GM12878 (cell line): ENCODE results near the gene METTL14. TPM values are rescaled to one million over a fixed set of nuclear protein-coding genes. Genes with fewer than 3 reads are reported as not detected.

Experiments
- ATAC-seq: fragments of 200-7000 bp; cut with Tn5 transposase; 3 replicates; pipeline ENCODE4 v1.9.1; 2020; ENCODE audit warnings: mild to moderate bottlenecking, moderate library complexity
- BruUV-seq: library from RNA; stranded (reverse); fragments of 400-500 nt; replicated peaks from 2 replicates; lab custom pipeline; 2021; lab: Mats Ljungman, UMichigan
- CTCF ChIA-PET: fragments of 300-600 bp; sonication (Branson Sonifier 250); formaldehyde crosslinking; extraction: SDS; loops from one replicate; lab custom pipeline; 2021; ENCODE audit warnings: inconsistent platforms; lab: Yijun Ruan, JAX
- POLR2A ChIA-PET: fragments of 350-600 bp; formaldehyde crosslinking; extraction: SDS; loops from one replicate; lab custom pipeline; 2021; ENCODE audit warnings: inconsistent platforms; lab: Charles Lee
- RAD21 ChIA-PET: fragments of 300-600 bp; sonication (Branson Sonifier 250); formaldehyde crosslinking; loops from one replicate; lab custom pipeline; 2023; ENCODE audit warnings: antibody characterized with exemption; ENCODE audit not compliant: unreplicated experiment; lab: Charles Lee
- SMC1A ChIA-PET: fragments of 300-600 bp; sonication (Branson Sonifier 250); formaldehyde crosslinking; loops from one replicate; lab custom pipeline; 2023; ENCODE audit not compliant: unreplicated experiment, uncharacterized antibody; lab: Charles Lee
- DNase-seq: peaks from one replicate; pipeline ENCODE4 v3.0.0-alpha.2; 2011; ENCODE audit warnings: low read depth, low spot score
- FAIRE-seq: peaks from 3 replicates; lab custom pipeline; 2011; peaks lifted over from hg19 to GRCh38; lab: Jason Lieb, UNC
- H2AFZ ChIP-seq: 2 replicates; pipeline ENCODE4 v1.6.0; 2011; ENCODE audit warnings: low read depth, low read length, control low read depth; ENCODE audit not compliant: control insufficient read depth
- H3K27ac ChIP-seq: 2 replicates; pipeline ENCODE4 v1.5.1; 2011; ENCODE audit warnings: control low read depth; ENCODE audit not compliant: control insufficient read depth, insufficient read depth
- H3K27me3 ChIP-seq, 2 experiments: replicated peaks in 1 of 2; 2 replicates each; pipeline versions ENCODE4 v1.6.0 to v1.6.1; 2011; ENCODE audit warnings: low read length in 1 of 2; ENCODE audit not compliant: control insufficient read depth in 2 of 2, insufficient read depth in 2 of 2
- H3K36me3 ChIP-seq, 2 experiments: 2 replicates each; pipeline ENCODE4 v1.5.1; 2011; ENCODE audit warnings: low read length in 1 of 2; ENCODE audit not compliant: control insufficient read depth in 2 of 2, insufficient read depth in 2 of 2
- H3K4me1 ChIP-seq: 2 replicates; pipeline ENCODE4 v1.6.1; 2011; ENCODE audit warnings: mild to moderate bottlenecking, low read length, moderate library complexity, mixed read lengths; ENCODE audit not compliant: control insufficient read depth, insufficient read depth
- H3K4me2 ChIP-seq: 2 replicates; pipeline ENCODE4 v1.6.0; 2011; ENCODE audit warnings: control low read depth; ENCODE audit not compliant: control insufficient read depth, insufficient read depth
- H3K4me3 ChIP-seq: fragments of 200-600 bp; sonication (generic); 2 replicates; pipeline ENCODE4 v1.5.1; 2016
- H3K79me2 ChIP-seq: 2 replicates; pipeline ENCODE4 v1.6.0; 2011; ENCODE audit warnings: low read length; ENCODE audit not compliant: control insufficient read depth, insufficient read depth
- H3K9ac ChIP-seq: 2 replicates; pipeline ENCODE4 v1.8.0; 2011; ENCODE audit warnings: low read length, control low read depth, mixed read lengths; ENCODE audit not compliant: control insufficient read depth, insufficient read depth
- H3K9me3 ChIP-seq: replicated peaks from 3 replicates; pipeline ENCODE4 v1.5.1; 2011; ENCODE audit warnings: mild to moderate bottlenecking, low read length; ENCODE audit not compliant: control insufficient read depth, insufficient read depth
- H4K20me1 ChIP-seq: 2 replicates; pipeline ENCODE4 v1.6.0; 2011; ENCODE audit not compliant: control insufficient read depth, insufficient read depth
- HDAC2 ChIP-seq: fragments of 200-600 bp; sonication (generic); IDR thresholded peaks from 2 replicates; pipeline ENCODE4 v1.6.1; 2017
- LARP7 ChIP-seq: fragments of 450-650 bp; IDR thresholded peaks from 2 replicates; pipeline ENCODE4 v1.6.1; 2017; ENCODE audit warnings: mild to moderate bottlenecking
- MTA3 ChIP-seq: IDR thresholded peaks from 2 replicates; pipeline ENCODE4 v1.6.1; 2012; ENCODE audit warnings: low read length, inconsistent platforms, borderline replicate concordance
- MYC ChIP-seq: IDR thresholded peaks from 2 replicates; pipeline ENCODE4 v1.6.1; 2011; ENCODE audit warnings: mild to moderate bottlenecking, low read length, moderate library complexity, inconsistent platforms; ENCODE audit not compliant: insufficient read depth, insufficient replicate concordance, insufficient read length, severe bottlenecking
- RB1 ChIP-seq: fragments of 450-650 bp; formaldehyde crosslinking; IDR thresholded peaks from 2 replicates; pipeline ENCODE4 v1.6.1; 2017; ENCODE audit warnings: mild to moderate bottlenecking, borderline replicate concordance
- SP1 ChIP-seq: IDR thresholded peaks from one replicate; pipeline ENCODE4 v1.6.1; 2011; ENCODE audit warnings: low read depth, low read length
- SREBF2 ChIP-seq: IDR thresholded peaks from 2 replicates; pipeline ENCODE4 v1.6.1; 2012; ENCODE audit warnings: mild to moderate bottlenecking, low read length
- ZNF384 ChIP-seq: IDR thresholded peaks from 2 replicates; pipeline ENCODE4 v1.6.1; 2012; ENCODE audit warnings: low read depth, mild to moderate bottlenecking, low read length, improper control_type of control experiment, borderline replicate concordance
- WGBS: methylation state at CpG from one replicate; pipeline ENCODE4 v1.1.6; 2016; ENCODE audit warnings: low lambda C conversion rate; ENCODE audit not compliant: insufficient replicate concordance, insufficient coverage; ENCODE audit errors: missing lambda C conversion rate; 5-methylcytosine and 5-hydroxymethylcytosine counted together
- in situ Hi-C: fragments of 300-500 bp; cut with MboI; formaldehyde crosslinking; loops from 9 replicates; pipeline ENCODE4 v1.14.3; 2018; ENCODE audit warnings: mixed read lengths
- intact Hi-C: fragments of 100-400 bp; cut with micrococcal nuclease; formaldehyde crosslinking; loops from one replicate; pipeline ENCODE4 v1.14.2; 2022; ENCODE audit not compliant: unreplicated experiment
- polyA plus RNA-seq, 11 experiments: library from polyadenylated mRNA; depleted of rRNA in 4 of 11; unstranded in 6 of 11; stranded (reverse) in 5 of 11; fragments of >200 nt; fragmentation: Nextera tagmentation in 4 of 11; fragmentation: Illumina TruSeq in 1 of 11; extraction: Ambion mirVana in 4 of 11; extraction: Trizol in 1 of 11; gene quantifications; 1 replicate in 1 of 11; 2 replicates in 10 of 11; pipeline versions ENCODE4 v1.2.1 to v1.2.3, GENCODE V29; 2011 to 2016; ENCODE audit warnings: inconsistent platforms in 2 of 11, missing spikeins in 2 of 11, low read depth in 1 of 11
- total RNA-seq, 4 experiments: library from RNA; depleted of rRNA in 3 of 4; stranded (reverse); fragments of >200 nt in 3 of 4; fragmentation: Illumina TruSeq in 1 of 4; extraction: Trizol in 1 of 4; gene quantifications; 2 replicates each; pipeline versions ENCODE4 v1.2.1 to v1.2.3, GENCODE V29; 2013 to 2021
- TF ChIP-seq, protein P1 (sequence below): IDR thresholded peaks from 2 replicates; pipeline ENCODE4 v1.6.1; 2012; ENCODE audit warnings: mild to moderate bottlenecking, low read depth, low read length
- TF ChIP-seq, protein P2 (sequence below): fragments of 450-650 bp; IDR thresholded peaks from 2 replicates; pipeline ENCODE4 v1.6.1; 2016; ENCODE audit warnings: mild to moderate bottlenecking
- TF ChIP-seq, protein P3 (sequence below): fragments of 450-650 bp; IDR thresholded peaks from 2 replicates; pipeline ENCODE4 v1.6.1; 2014; ENCODE audit warnings: mild to moderate bottlenecking
- TF ChIP-seq, protein P4 (sequence below): fragments of 450-650 bp; IDR thresholded peaks from 2 replicates; pipeline ENCODE4 v1.6.1; 2017; ENCODE audit warnings: mild to moderate bottlenecking, moderate library complexity

The METTL14 gene
- total and polyA plus RNA-seq, 10 of the 15 experiments (the other 5 are each of a cell fraction or from before 2014, with no cell fraction given) = 11.2 to 44.9 (median 27.6) TPM

DNA sequence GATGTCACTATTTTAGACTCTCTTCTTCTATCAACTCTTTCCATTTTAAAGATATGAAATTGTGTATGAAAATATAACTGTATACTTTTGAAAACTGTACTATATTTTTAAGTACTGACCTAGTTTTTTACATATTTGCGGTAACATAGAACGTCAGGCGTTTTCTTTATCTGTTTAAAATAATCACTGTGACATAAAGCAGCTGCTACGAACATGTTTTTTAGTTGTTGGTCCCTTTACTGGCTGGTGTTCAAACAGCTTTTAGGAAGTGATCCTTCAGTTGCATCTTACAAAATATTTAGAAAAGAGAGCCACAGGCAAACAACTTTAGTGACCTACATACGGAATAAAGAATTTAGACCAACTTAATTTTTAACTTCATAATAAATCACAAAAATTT is 73.1 kb downstream of the METTL14 start:
- in situ Hi-C loops = no loop called here
- Histone ChIP-seq H3K27me3 (no peaks in the 10 kb centered on the region), H3K9me3 (no peaks in the 10 kb centered on the region), H3K79me2 (peaks cover 2% of the 10 kb centered on the region; the same call in 1 of the 2 replicates), H3K9ac (no peak overlapping the region), H3K4me3 (no peak overlapping the region), H3K27ac (no peak overlapping the region), H4K20me1 (no peaks in the 10 kb centered on the region), H2AFZ (no peak overlapping the region), H3K36me3 (peaks cover 0 to 20% of the 10 kb centered on the region in 2 experiments; a peak in 2 of 4 replicates), H3K4me2 (no peak overlapping the region), H3K4me1 (peaks cover 13% of the 10 kb centered on the region)
- WGBS = 98% methylated on average over 5 of the region's 5 CpGs
- ChIA-PET SMC1A (no interaction called here), POLR2A (no interaction called here), RAD21 (no interaction called here), CTCF (interaction anchor here (1.9 kb wide), 1 partner anchor 14 kb away, joined by 6 read pairs; no protein-coding TSS in a partner anchor)
- DNase-seq (no peak), ATAC-seq (no peak), FAIRE-seq (no peak)
- BruUV-seq = no TSS peak
- intact Hi-C loops = no loop called here
- TF ChIP-seq MYC (no peak), RB1 (no peak), HDAC2 (no peak), SP1 (no peak), SREBF2 (no peak), ZNF384 (no peak), LARP7 (no peak), MTA3 (no peak)
- TF ChIP-seq, protein P1, sequence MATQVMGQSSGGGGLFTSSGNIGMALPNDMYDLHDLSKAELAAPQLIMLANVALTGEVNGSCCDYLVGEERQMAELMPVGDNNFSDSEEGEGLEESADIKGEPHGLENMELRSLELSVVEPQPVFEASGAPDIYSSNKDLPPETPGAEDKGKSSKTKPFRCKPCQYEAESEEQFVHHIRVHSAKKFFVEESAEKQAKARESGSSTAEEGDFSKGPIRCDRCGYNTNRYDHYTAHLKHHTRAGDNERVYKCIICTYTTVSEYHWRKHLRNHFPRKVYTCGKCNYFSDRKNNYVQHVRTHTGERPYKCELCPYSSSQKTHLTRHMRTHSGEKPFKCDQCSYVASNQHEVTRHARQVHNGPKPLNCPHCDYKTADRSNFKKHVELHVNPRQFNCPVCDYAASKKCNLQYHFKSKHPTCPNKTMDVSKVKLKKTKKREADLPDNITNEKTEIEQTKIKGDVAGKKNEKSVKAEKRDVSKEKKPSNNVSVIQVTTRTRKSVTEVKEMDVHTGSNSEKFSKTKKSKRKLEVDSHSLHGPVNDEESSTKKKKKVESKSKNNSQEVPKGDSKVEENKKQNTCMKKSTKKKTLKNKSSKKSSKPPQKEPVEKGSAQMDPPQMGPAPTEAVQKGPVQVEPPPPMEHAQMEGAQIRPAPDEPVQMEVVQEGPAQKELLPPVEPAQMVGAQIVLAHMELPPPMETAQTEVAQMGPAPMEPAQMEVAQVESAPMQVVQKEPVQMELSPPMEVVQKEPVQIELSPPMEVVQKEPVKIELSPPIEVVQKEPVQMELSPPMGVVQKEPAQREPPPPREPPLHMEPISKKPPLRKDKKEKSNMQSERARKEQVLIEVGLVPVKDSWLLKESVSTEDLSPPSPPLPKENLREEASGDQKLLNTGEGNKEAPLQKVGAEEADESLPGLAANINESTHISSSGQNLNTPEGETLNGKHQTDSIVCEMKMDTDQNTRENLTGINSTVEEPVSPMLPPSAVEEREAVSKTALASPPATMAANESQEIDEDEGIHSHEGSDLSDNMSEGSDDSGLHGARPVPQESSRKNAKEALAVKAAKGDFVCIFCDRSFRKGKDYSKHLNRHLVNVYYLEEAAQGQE = no peak
- TF ChIP-seq, protein P2, sequence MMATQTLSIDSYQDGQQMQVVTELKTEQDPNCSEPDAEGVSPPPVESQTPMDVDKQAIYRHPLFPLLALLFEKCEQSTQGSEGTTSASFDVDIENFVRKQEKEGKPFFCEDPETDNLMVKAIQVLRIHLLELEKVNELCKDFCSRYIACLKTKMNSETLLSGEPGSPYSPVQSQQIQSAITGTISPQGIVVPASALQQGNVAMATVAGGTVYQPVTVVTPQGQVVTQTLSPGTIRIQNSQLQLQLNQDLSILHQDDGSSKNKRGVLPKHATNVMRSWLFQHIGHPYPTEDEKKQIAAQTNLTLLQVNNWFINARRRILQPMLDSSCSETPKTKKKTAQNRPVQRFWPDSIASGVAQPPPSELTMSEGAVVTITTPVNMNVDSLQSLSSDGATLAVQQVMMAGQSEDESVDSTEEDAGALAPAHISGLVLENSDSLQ = no peak
- TF ChIP-seq, protein P3, sequence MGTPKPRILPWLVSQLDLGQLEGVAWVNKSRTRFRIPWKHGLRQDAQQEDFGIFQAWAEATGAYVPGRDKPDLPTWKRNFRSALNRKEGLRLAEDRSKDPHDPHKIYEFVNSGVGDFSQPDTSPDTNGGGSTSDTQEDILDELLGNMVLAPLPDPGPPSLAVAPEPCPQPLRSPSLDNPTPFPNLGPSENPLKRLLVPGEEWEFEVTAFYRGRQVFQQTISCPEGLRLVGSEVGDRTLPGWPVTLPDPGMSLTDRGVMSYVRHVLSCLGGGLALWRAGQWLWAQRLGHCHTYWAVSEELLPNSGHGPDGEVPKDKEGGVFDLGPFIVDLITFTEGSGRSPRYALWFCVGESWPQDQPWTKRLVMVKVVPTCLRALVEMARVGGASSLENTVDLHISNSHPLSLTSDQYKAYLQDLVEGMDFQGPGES = no peak
- TF ChIP-seq, protein P4, sequence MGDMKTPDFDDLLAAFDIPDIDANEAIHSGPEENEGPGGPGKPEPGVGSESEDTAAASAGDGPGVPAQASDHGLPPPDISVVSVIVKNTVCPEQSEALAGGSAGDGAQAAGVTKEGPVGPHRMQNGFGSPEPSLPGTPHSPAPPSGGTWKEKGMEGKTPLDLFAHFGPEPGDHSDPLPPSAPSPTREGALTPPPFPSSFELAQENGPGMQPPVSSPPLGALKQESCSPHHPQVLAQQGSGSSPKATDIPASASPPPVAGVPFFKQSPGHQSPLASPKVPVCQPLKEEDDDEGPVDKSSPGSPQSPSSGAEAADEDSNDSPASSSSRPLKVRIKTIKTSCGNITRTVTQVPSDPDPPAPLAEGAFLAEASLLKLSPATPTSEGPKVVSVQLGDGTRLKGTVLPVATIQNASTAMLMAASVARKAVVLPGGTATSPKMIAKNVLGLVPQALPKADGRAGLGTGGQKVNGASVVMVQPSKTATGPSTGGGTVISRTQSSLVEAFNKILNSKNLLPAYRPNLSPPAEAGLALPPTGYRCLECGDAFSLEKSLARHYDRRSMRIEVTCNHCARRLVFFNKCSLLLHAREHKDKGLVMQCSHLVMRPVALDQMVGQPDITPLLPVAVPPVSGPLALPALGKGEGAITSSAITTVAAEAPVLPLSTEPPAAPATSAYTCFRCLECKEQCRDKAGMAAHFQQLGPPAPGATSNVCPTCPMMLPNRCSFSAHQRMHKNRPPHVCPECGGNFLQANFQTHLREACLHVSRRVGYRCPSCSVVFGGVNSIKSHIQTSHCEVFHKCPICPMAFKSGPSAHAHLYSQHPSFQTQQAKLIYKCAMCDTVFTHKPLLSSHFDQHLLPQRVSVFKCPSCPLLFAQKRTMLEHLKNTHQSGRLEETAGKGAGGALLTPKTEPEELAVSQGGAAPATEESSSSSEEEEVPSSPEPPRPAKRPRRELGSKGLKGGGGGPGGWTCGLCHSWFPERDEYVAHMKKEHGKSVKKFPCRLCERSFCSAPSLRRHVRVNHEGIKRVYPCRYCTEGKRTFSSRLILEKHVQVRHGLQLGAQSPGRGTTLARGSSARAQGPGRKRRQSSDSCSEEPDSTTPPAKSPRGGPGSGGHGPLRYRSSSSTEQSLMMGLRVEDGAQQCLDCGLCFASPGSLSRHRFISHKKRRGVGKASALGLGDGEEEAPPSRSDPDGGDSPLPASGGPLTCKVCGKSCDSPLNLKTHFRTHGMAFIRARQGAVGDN = no peak
